GM23338 (cell line): Measurements from ENCODE around the gene CCDC91.

ENCODE experiments used
- EZH2 ChIP-seq: fragments of 200-600 bp; sonication (generic); IDR thresholded peaks from one replicate; pipeline ENCODE4 v1.8.0; 2017; ENCODE audit warnings: antibody characterized with exemption, mild to moderate bottlenecking, low read depth; ENCODE audit not compliant: unreplicated experiment
- ZNF331 ChIP-seq: fragments of 250-450 bp; sonication (Bioruptor Pico); IDR thresholded peaks from 2 replicates; pipeline ENCODE4 v1.5.0; 2020; ENCODE audit warnings: low read depth, mild to moderate bottlenecking, moderate library complexity
- TF ChIP-seq, protein P1 (sequence below), 2 experiments: fragments of 200-600 bp in 1 of 2; sonication (generic) in 1 of 2; conservative IDR thresholded peaks; 2 replicates each; pipeline versions ENCODE4 v1.5.1 to v1.6.1; 2016 to 2017; ENCODE audit warnings: antibody characterized with exemption in 2 of 2, low read depth in 2 of 2, mild to moderate bottlenecking in 2 of 2, moderate library complexity in 1 of 2

- TF ChIP-seq, protein P1, sequence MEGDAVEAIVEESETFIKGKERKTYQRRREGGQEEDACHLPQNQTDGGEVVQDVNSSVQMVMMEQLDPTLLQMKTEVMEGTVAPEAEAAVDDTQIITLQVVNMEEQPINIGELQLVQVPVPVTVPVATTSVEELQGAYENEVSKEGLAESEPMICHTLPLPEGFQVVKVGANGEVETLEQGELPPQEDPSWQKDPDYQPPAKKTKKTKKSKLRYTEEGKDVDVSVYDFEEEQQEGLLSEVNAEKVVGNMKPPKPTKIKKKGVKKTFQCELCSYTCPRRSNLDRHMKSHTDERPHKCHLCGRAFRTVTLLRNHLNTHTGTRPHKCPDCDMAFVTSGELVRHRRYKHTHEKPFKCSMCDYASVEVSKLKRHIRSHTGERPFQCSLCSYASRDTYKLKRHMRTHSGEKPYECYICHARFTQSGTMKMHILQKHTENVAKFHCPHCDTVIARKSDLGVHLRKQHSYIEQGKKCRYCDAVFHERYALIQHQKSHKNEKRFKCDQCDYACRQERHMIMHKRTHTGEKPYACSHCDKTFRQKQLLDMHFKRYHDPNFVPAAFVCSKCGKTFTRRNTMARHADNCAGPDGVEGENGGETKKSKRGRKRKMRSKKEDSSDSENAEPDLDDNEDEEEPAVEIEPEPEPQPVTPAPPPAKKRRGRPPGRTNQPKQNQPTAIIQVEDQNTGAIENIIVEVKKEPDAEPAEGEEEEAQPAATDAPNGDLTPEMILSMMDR (conservative IDR thresholded peaks at IDR 0.05; ENCODE audit: low read depth in 2 of 2), result no peak
- no peak for TF ChIP-seq EZH2
- TF ChIP-seq ZNF331 (CRISPR knock-in tag), result no peak
Observed at GRCh38 chr12:28215021-28215420, 24.8 kb downstream of the CCDC91 start.
